Measurements from ENCODE around the gene TPPP3.

- TF ChIP-seq SP1 (IDR thresholded peaks at IDR 0.05) = no peak
- no peak for TF ChIP-seq PKNOX1 (IDR thresholded peaks at IDR 0.05)
- no peak for TF ChIP-seq FOXM1 (IDR thresholded peaks at IDR 0.05; ENCODE audit: borderline replicate concordance)
- TF ChIP-seq LEF1 (IDR thresholded peaks at IDR 0.05; ENCODE audit: borderline replicate concordance) = no peak
- TF ChIP-seq ARNT (IDR thresholded peaks at IDR 0.05) = no peak
- no peak for TF ChIP-seq TARDBP (IDR thresholded peaks at IDR 0.05)
- TF ChIP-seq FOXA1 (IDR thresholded peaks at IDR 0.05) = no peak
- TF ChIP-seq NFRKB (IDR thresholded peaks at IDR 0.05) = no peak
Measured at GRCh38 chr16:67400901-67401300, 7.6 kb upstream of the TPPP3 start.

All from HEK293T (cell line).